Measurements from ENCODE around the gene RTN4RL1. TPM values are rescaled to one million over a fixed set of nuclear protein-coding genes. Genes with fewer than 3 reads are reported as not detected.

The RTN4RL1 gene
- total RNA-seq, 2 experiments from 2014 or later, result 0.33 to 0.35 TPM

DNA sequence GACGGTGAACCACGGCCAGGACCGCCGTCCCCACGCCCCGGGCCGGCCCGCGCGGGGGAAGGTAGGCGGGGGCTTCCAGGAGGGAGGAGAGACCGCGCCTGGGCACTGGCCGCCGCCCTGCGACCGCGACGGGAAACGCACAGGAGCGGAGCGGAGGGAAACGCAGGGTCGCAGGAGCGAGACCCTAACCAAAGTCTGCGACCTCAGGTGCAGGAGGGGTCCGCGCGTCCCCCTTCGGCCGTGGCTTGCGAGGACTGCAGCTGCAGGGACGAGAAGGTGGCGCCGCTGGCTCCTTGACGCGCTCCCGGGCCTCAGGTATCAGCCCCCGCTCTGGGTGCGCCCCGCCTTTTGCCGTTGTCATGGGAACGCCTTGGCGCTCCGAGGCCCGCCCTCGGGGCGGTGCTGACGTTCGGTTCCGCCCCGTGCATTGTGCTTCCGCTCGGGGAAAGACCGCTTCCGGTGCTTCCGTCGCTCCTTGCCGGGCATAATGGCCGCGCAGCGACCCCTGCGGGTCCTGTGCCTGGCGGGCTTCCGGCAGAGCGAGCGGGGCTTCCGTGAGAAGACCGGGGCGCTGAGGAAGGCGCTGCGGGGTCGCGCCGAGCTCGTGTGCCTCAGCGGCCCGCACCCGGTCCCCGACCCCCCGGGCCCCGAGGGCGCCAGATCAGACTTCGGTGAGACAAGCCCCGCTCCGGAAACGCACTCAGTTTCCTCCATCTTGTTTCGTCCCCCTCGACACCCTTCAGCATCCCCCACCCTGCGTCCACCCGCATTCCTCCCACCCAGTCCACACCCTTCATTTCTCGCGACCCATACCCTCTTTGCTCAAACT is 16.6 kb upstream of the RTN4RL1 start, which contains the start of gene OVCA2:
Gene OVCA2, plus strand, starts transcription at position 462 of the 829 bp plus-strand sequence. Its CDS starts 26 bp downstream, at position 488.
- peaks cover 25% of the 10 kb centered on the region for H3K36me3 Mint-ChIP-seq (ENCODE audit: low read depth)
- no peaks in the 10 kb centered on the region for H3K9me3 Mint-ChIP-seq
- CTCF ChIA-PET, result interaction anchor here (0.7 kb wide), 1 partner anchor 27 kb away, joined by 3 read pairs; no protein-coding TSS in a partner anchor
- peaks cover 22% of the 10 kb centered on the region for H3K4me1 Mint-ChIP-seq
- peak within 1 kb of the TSS; percentile 97 for H3K4me3 Mint-ChIP-seq
- H3K27me3 Mint-ChIP-seq, result no peaks in the 10 kb centered on the region
- DNase-seq, result peak; percentile 98
- POLR2A ChIA-PET, result interaction anchor here (0.9 to 3.0 kb wide), 4 partner anchors 12 to 325 kb away, joined by 3 to 10 read pairs (median 4); partner anchors contain the start of genes DPH1 and RTN4RL1
- peak within 1 kb of the TSS; percentile 92 for H3K27ac Mint-ChIP-seq

DNA sequence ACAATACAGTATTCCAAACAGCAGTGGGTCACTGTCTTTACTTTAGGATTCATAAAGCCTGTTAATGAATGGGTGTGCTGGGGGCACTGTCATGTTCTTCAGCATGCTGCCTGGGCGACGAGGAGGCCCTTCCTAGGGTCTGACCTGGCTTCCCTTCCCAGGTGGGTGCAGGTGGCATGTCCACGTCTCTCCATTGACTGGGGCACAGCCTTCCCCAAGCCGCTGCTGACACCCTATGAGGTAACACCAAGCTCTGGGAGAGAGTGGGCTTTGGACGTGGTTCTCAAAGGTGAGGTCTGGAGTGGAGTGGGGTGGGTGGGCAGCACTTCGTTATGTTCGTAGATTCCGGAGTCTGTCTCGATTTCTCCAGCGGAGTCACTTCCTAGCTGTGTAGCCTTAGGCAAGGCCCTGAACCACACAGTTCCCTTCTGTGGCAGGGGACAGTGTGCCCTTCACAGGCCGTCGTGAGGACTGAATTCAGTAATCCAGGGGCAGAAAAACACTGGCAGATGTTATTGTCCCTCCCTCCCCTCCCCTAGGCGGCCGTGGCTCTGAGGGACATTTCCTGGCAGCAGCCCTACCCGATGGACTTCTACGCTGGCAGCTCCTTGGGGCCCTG is 15.9 kb upstream of the RTN4RL1 start:
- Mint-ChIP-seq H3K4me3 (peak overlapping the region; percentile 97), H3K27ac (no peak overlapping the region), H3K36me3 (ENCODE audit: low read depth) (peaks cover 30% of the 10 kb centered on the region), H3K4me1 (peaks cover 22% of the 10 kb centered on the region), H3K9me3 (no peaks in the 10 kb centered on the region), H3K27me3 (no peaks in the 10 kb centered on the region)
- POLR2A ChIA-PET, result interaction anchor here (0.9 to 3.0 kb wide), 5 partner anchors 9 to 324 kb away, joined by 3 to 10 read pairs (median 5); partner anchors contain the start of gene DPH1
- DNase-seq, result no peak
- CTCF ChIA-PET, result interaction anchor here (1.2 kb wide), 1 partner anchor 11 kb away, joined by 3 read pairs; the partner anchor contains the start of gene DPH1

DNA sequence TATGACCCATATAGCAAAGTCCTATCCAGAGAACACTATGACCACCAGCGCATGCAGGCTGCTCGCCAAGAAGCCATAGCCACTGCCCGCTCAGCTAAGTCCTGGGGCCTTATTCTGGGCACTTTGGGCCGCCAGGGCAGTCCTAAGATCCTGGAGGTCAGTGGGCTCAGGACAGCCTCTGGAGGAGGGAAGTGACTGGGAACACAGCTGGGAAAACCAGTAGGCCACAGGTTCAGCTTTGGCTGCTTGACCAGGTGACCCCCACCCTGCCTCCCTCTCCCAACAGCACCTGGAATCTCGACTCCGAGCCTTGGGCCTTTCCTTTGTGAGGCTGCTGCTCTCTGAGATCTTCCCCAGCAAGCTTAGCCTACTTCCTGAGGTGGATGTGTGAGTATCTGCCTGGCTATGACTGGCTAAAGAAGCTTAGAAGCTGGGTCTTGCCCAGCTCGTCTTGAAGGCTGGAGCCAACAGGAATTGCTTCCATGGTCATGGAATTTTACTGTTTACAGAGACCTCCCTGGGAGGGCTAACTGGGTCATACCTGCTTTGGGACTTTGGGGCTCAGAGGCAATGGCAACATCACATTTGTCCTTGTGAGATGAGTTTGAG is 15.2 kb upstream of the RTN4RL1 start:
- peak overlapping the region; percentile 24 for H3K4me3 Mint-ChIP-seq
- H3K9me3 Mint-ChIP-seq, result no peaks in the 10 kb centered on the region
- H3K27me3 Mint-ChIP-seq, result no peaks in the 10 kb centered on the region
- no peak for DNase-seq
- peaks cover 22% of the 10 kb centered on the region for H3K4me1 Mint-ChIP-seq
- no peak overlapping the region for H3K27ac Mint-ChIP-seq
- POLR2A ChIA-PET, result interaction anchor here (0.6 to 3.0 kb wide), 5 partner anchors 9 to 323 kb away, joined by 3 to 10 read pairs (median 5); partner anchors contain the start of gene DPH1
- CTCF ChIA-PET, result interaction anchor here (1.2 kb wide), 1 partner anchor 11 kb away, joined by 3 read pairs; the partner anchor contains the start of gene DPH1
- H3K36me3 Mint-ChIP-seq (ENCODE audit: low read depth), result peaks cover 30% of the 10 kb centered on the region

DNA sequence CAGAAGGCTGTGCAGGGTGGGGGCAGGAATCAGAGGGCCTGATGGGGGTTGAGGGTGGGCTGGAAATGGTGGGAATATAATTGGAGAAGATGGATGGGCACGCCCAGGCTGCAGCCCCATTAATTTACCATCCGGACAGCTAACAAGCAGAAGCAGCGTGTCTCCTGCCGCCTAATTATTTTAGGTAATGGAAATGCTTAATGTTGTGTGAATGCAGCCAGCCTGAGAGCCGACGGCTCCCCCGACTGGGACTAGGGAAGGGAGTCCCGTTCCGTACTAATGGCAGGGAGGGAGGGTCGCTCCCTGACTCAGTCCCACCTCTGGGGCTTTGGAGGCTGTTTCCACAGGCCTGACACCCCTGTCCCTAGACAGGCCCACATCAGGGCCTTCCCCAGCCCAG is 12.0 kb upstream of the RTN4RL1 start:
- Mint-ChIP-seq H3K27me3 (no peaks in the 10 kb centered on the region), H3K4me3 (no peak overlapping the region), H3K4me1 (peaks cover 10% of the 10 kb centered on the region), H3K36me3 (ENCODE audit: low read depth) (peaks cover 12% of the 10 kb centered on the region), H3K9me3 (no peaks in the 10 kb centered on the region), H3K27ac (no peak overlapping the region)
- ChIA-PET CTCF (interaction anchor here (1.2 kb wide), 1 partner anchor 388 kb away, joined by 4 read pairs; the partner anchor contains the start of gene RILP), POLR2A (interaction anchor here (1.7 kb wide), 1 partner anchor 299 kb away, joined by 4 read pairs; the partner anchor contains the start of gene TSR1)
- no peak for DNase-seq

DNA sequence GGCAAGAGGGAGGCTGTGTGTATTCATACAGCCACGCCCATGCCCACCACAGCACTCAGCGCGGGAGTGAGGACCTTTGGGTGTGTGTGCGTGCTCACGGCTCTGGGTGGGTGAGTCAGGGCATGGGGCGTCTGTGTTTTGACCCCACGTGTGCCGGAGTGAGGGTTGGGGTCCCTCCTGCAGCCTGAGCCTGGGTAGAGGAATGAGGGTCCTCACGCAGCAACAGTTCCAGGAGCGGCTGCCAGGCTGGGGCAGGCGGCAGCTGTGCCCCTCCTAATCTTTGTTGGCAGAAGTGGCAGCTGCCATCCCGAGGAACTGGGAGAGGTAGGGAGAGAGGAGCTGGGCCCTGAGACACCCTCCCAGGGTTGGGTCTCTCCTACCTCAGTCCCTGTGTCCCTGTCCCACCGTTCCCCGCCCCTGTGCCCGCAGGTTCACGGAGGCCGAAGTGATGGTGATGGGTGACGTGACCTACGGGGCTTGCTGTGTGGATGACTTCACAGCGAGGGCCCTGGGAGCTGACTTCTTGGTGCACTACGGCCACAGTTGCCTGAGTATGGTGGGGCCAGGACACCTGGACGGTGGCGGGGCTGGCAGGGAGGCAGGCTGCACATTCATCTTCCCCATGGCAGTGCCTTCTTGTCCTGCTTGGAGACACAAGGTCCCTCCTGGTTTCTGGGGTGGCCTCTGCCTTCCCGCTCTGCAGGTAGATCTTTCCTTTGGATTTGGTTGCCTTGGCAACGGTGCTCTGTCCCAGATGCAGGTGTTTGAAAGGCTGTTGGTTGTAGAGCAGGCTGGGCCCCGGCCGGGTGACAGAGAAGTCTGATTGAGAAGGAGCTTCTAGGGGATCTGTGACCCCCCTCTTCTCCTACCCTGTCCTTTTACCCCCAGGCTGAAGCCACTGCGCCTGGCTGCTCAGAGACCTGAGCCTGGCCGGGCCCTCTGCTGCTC is 10.7 kb upstream of the RTN4RL1 start:
- no peaks in the 10 kb centered on the region for H3K9me3 Mint-ChIP-seq
- no peaks in the 10 kb centered on the region for H3K27me3 Mint-ChIP-seq
- no peak overlapping the region for H3K4me3 Mint-ChIP-seq
- H3K27ac Mint-ChIP-seq, result no peak overlapping the region
- peaks cover 9% of the 10 kb centered on the region for H3K36me3 Mint-ChIP-seq (ENCODE audit: low read depth)
- CTCF ChIA-PET, result no interaction called here
- H3K4me1 Mint-ChIP-seq, result peaks cover 12% of the 10 kb centered on the region
- DNase-seq, result no peak
- POLR2A ChIA-PET, result no interaction called here

DNA sequence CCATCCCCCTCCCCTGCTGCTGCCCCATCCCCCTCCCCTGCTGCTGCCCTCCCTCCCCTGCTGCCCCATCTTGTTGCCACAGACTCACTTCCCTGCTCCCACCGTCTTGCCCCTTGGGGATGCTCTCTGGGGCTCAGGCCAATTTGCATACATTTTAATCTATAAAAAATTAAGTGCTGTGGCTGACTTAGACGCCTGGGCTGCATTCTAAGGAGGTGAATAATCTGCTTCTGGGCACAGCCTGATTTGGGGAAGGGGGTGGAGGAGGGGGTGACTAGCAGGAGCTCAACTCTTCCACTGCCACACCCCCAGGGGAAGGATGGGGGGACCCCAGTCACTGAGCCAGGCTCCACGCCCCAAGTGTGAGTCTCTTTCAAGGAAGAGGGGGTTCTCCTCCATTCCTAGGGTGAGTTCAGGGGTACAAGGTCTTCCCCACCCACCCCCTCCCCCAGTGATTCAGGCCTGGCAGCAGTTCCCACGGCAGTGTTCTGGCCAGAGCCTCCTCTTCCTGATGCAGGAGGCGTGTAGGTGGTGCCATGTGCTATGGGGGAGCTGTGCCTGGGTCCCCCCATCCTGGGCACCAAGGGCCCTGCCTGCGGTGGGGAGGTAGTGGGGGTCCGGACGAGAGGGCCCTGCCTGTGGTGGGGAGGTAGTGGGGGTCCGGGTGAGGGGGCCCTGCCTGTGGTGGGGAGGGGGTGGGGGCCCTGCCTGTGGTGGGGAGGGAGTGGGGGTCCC is 9.8 kb upstream of the RTN4RL1 start:
- no peak overlapping the region for H3K4me3 Mint-ChIP-seq
- no peaks in the 10 kb centered on the region for H3K9me3 Mint-ChIP-seq
- peaks cover 16% of the 10 kb centered on the region for H3K4me1 Mint-ChIP-seq
- CTCF ChIA-PET, result no interaction called here
- no peak for DNase-seq
- H3K36me3 Mint-ChIP-seq (ENCODE audit: low read depth), result peaks cover 9% of the 10 kb centered on the region
- POLR2A ChIA-PET, result no interaction called here
- no peak overlapping the region for H3K27ac Mint-ChIP-seq
- no peaks in the 10 kb centered on the region for H3K27me3 Mint-ChIP-seq

DNA sequence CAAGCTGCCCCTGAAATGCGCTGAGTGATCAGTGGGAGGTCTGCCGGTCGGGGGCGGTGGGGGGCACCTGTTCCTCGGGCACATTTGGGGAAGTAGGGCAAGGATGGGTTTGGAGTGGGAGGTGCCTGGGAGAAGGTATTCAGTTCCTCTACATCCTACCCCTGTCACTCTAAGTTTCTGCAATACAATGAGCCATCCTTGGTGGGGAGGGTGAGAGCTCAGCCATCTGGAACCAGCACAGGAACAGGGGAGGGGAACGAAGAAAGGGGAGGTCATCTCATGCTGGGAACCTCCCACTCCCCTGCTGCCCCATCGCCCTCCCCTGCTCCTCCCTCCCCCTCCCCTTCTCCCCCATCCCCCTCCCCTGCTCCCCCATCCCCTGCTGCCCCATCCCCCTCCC is 9.0 kb upstream of the RTN4RL1 start:
- no peaks in the 10 kb centered on the region for H3K27me3 Mint-ChIP-seq
- H3K4me3 Mint-ChIP-seq, result no peak overlapping the region
- no peak overlapping the region for H3K27ac Mint-ChIP-seq
- H3K36me3 Mint-ChIP-seq (ENCODE audit: low read depth), result peaks cover 9% of the 10 kb centered on the region
- H3K9me3 Mint-ChIP-seq, result no peaks in the 10 kb centered on the region
- peaks cover 16% of the 10 kb centered on the region for H3K4me1 Mint-ChIP-seq
- ChIA-PET POLR2A (no interaction called here), CTCF (no interaction called here)
- no peak for DNase-seq

DNA sequence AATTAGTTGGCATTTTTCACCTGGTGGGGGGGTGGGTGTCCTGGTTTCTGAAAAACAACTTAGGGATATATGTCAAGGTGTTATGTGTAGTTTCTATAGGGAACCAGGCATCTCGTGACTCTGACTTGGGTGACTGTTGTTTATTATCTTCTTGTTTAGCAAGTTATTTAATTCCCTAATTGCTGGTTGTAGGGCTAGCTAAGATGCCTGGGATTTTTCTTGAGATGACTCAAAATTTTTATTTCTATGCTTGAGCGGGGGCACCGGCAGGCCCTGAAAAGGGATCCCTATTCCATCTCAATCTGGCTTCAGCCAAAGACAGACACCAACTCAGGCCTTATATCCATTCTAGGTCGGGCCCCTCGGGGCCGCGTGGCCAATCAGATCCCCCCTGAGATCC is 8.0 kb upstream of the RTN4RL1 start:
- ChIA-PET POLR2A (no interaction called here), CTCF (interaction anchor here (1.6 kb wide), 1 partner anchor 317 kb away, joined by 3 read pairs; no protein-coding TSS in a partner anchor)
- no peak overlapping the region for H3K4me3 Mint-ChIP-seq
- H3K36me3 Mint-ChIP-seq (ENCODE audit: low read depth), result peaks cover 7% of the 10 kb centered on the region
- peaks cover 16% of the 10 kb centered on the region for H3K4me1 Mint-ChIP-seq
- DNase-seq, result no peak
- no peaks in the 10 kb centered on the region for H3K9me3 Mint-ChIP-seq
- H3K27me3 Mint-ChIP-seq, result peaks cover 7% of the 10 kb centered on the region
- no peak overlapping the region for H3K27ac Mint-ChIP-seq

DNA sequence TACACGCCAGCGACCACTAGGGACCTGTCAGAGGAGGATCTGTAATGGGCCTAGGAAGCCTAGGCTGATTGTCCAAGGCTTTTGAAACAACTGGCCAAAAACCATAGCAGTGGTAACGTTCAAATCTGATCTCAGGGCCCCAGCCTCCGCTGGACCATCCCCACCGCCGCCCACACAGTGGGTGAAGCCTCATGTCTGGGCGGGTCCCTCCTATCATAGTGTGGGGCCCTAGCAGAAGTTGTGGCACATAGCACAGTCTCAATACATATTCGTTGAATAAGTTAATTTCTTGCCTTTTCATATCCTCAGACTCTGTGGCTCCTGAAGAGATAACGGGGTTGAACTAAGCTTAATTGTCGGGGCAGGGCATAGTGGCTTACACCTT is 5.6 kb upstream of the RTN4RL1 start:
- H3K4me3 Mint-ChIP-seq, result peak overlapping the region; percentile 94
- peak; percentile 60 for DNase-seq
- ChIA-PET CTCF (interaction anchor here (0.5 kb wide), 1 partner anchor 228 kb away, joined by 4 read pairs; no protein-coding TSS in a partner anchor), POLR2A (interaction anchor here (0.5 to 1.7 kb wide), 6 partner anchors 9 to 306 kb away, joined by 3 to 7 read pairs (median 3); partner anchors contain the start of gene TSR1)
- no peaks in the 10 kb centered on the region for H3K9me3 Mint-ChIP-seq
- peak overlapping the region; percentile 63 for H3K27ac Mint-ChIP-seq
- H3K36me3 Mint-ChIP-seq (ENCODE audit: low read depth), result no peaks in the 10 kb centered on the region
- peaks cover 27% of the 10 kb centered on the region for H3K27me3 Mint-ChIP-seq
- peaks cover 22% of the 10 kb centered on the region for H3K4me1 Mint-ChIP-seq

DNA sequence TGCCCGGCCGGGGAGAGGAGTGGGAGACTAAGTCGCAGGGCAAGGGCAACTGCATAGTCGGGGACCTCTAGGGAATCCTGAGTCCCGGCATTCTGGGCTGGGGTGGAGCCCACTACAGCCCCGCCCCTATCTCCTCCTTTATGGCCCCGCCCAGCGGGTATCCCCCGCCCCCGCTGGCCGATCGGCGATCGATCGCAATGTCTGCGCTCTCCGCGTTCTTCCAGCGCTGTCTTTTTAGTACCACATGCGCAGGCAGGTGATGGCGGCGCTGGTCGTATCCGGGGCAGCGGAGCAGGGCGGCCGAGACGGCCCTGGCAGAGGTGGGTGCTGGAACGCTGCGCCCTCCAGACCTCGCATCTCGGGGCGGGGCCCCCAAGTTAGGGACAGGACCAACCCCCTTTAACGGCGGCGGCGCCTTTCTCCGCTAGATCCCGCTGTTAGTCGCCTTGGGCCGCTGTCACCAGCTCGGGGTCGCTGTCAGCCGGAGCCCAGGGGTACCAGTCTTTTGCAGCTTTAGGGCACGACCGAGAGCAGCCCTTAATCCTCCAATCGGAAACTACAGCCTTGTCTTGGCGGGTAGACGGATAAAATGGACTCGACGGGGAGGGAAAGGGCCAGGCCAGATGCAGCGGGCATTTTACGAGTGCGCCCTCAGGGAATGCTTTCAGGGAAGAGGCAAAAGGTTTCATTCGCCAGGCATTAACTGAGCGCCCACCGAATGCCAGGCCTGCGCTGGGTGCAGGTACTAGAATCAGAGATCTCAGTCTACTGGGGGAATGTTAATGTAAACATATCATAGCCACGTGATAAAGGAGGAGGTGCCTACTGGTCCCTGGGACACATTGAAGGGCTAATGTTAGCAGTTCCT is 5.0 kb upstream of the RTN4RL1 start, which contains the start of gene DPH1:
Gene DPH1, plus strand, starts transcription at position 243 of the 868 bp plus-strand sequence. Its CDS starts 17 bp downstream, at position 260.
- CTCF ChIA-PET, result interaction anchor here (0.9 to 2.4 kb wide), 3 partner anchors 8 to 215 kb away, joined by 3 to 7 read pairs (median 6); no protein-coding TSS in a partner anchor
- peaks cover 31% of the 10 kb centered on the region for H3K27me3 Mint-ChIP-seq
- peak; percentile 88 for DNase-seq
- H3K4me3 Mint-ChIP-seq, result peak within 1 kb of the TSS; percentile 94
- no peaks in the 10 kb centered on the region for H3K9me3 Mint-ChIP-seq
- H3K4me1 Mint-ChIP-seq, result peaks cover 25% of the 10 kb centered on the region
- no peaks in the 10 kb centered on the region for H3K36me3 Mint-ChIP-seq (ENCODE audit: low read depth)
- peak within 1 kb of the TSS; percentile 63 for H3K27ac Mint-ChIP-seq
- POLR2A ChIA-PET, result interaction anchor here (0.5 to 1.5 kb wide), 5 partner anchors 11 to 346 kb away, joined by 3 to 5 read pairs (median 3); partner anchors contain the start of gene TSR1
